OCI-LY7 (cell line): ENCODE results near the gene REEP3. TPM values are rescaled to one million over a fixed set of nuclear protein-coding genes. Genes with fewer than 3 reads are reported as not detected.

Experiments used
- BruUV-seq: library from RNA; stranded (reverse); fragments of 400-500 nt; replicated peaks from 2 replicates; lab custom pipeline; 2021; lab: Mats Ljungman, UMichigan
- CTCF ChIA-PET: fragments of 300-600 bp; sonication (Branson Sonifier 250); formaldehyde crosslinking; loops from one replicate; lab custom pipeline; 2022; ENCODE audit warnings: antibody characterized with exemption; ENCODE audit not compliant: unreplicated experiment; lab: Charles Lee
- POLR2A ChIA-PET: fragments of 300-600 bp; sonication (Branson Sonifier 250); formaldehyde crosslinking; loops from one replicate; lab custom pipeline; 2022; ENCODE audit warnings: antibody characterized with exemption; lab: Charles Lee
- DNase-seq: peaks from one replicate; pipeline ENCODE4 v3.0.0-alpha.2; 2015; ENCODE audit warnings: low spot score
- H2AFZ ChIP-seq: fragments of 200-600 bp; sonication (generic), shearing (Covaris generic); 2 replicates; pipeline ENCODE4 v1.6.1; 2014; ENCODE audit warnings: mild to moderate bottlenecking, antibody characterized with exemption, low read length, moderate library complexity
- H3K27ac ChIP-seq: fragments of 200-600 bp; sonication (generic); 2 replicates; pipeline ENCODE4 v1.5.1; 2014; ENCODE audit warnings: mixed run types, low read depth, mild to moderate bottlenecking, moderate library complexity, low read length, inconsistent platforms; ENCODE audit not compliant: poor library complexity, severe bottlenecking
- H3K36me3 ChIP-seq: fragments of 200-600 bp; sonication (generic); 2 replicates; pipeline ENCODE4 v1.6.1; 2014; ENCODE audit warnings: mild to moderate bottlenecking, antibody characterized with exemption, low read length, moderate library complexity, mixed read lengths; ENCODE audit not compliant: insufficient read depth
- H3K4me1 ChIP-seq: fragments of 200-600 bp; sonication (generic); 2 replicates; pipeline ENCODE4 v1.5.1; 2014; ENCODE audit warnings: mild to moderate bottlenecking, low read length; ENCODE audit not compliant: insufficient read depth, poor library complexity, severe bottlenecking
- H3K4me2 ChIP-seq: fragments of 200-600 bp; sonication (generic); 2 replicates; pipeline ENCODE4 v1.6.1; 2014; ENCODE audit warnings: mild to moderate bottlenecking, low read length
- H3K4me3 ChIP-seq: fragments of 200-600 bp; sonication (generic); 2 replicates; pipeline ENCODE4 v1.5.1; 2014; ENCODE audit warnings: mild to moderate bottlenecking, low read depth, low read length; ENCODE audit not compliant: poor library complexity, severe bottlenecking
- H3K79me2 ChIP-seq: fragments of 200-600 bp; sonication (generic); 2 replicates; pipeline ENCODE4 v1.6.1; 2016; ENCODE audit warnings: low read depth, mild to moderate bottlenecking, low read length, moderate library complexity, mixed read lengths; ENCODE audit not compliant: insufficient read depth
- H3K9me2 ChIP-seq: fragments of 200-600 bp; sonication (generic); 2 replicates; pipeline ENCODE4 v1.6.1; 2016; ENCODE audit warnings: mild to moderate bottlenecking, low read length, mixed read lengths; ENCODE audit not compliant: insufficient read depth
- H3K9me3 ChIP-seq: fragments of 200-600 bp; sonication (generic); 2 replicates; pipeline ENCODE4 v1.6.1; 2014; ENCODE audit warnings: mild to moderate bottlenecking, mixed run types, low read length, mixed read lengths
- H4K20me1 ChIP-seq: fragments of 200-600 bp; sonication (generic); 2 replicates; pipeline ENCODE4 v1.6.1; 2014; ENCODE audit warnings: mild to moderate bottlenecking, antibody characterized with exemption, low read length, moderate library complexity, mixed read lengths; ENCODE audit not compliant: insufficient read depth
- EZH2phosphoT487 ChIP-seq: fragments of 200-600 bp; sonication (generic); IDR thresholded peaks from 2 replicates; pipeline ENCODE4 v1.6.1; 2018; ENCODE audit warnings: low read depth, borderline replicate concordance, mild to moderate bottlenecking, mixed run types, antibody characterized with exemption, low read length, moderate library complexity, mixed read lengths
- intact Hi-C: fragments of 100-400 bp; cut with micrococcal nuclease; formaldehyde crosslinking; loops from one replicate; pipeline ENCODE4 v1.10.0; 2022; ENCODE audit not compliant: unreplicated experiment
- total RNA-seq, 2 experiments: library from RNA; depleted of rRNA in 1 of 2; stranded (reverse); fragments of >200 nt in 1 of 2; shearing (Covaris generic) in 1 of 2; gene quantifications; 2 replicates each; pipeline ENCODE4 v1.2.3, GENCODE V29; 2014 to 2022
- TF ChIP-seq, protein P1 (sequence below): fragments of 200-600 bp; sonication (generic); conservative IDR thresholded peaks from 2 replicates; pipeline ENCODE4 v1.5.1; 2014; ENCODE audit warnings: mild to moderate bottlenecking, antibody characterized with exemption, low read length, moderate library complexity, mixed read lengths

Gene REEP3
- total RNA-seq, 2 experiments from 2014 or later = 3.6 to 11.0 TPM

GRCh38 chr10:63573068-63573697, 52.0 kb downstream of the REEP3 start:
- H3K4me2 ChIP-seq = no peak overlapping the region
- no peaks in the 10 kb centered on the region for H3K36me3 ChIP-seq
- no peak for DNase-seq
- no peaks in the 10 kb centered on the region for H3K9me3 ChIP-seq
- no peak overlapping the region for H3K4me3 ChIP-seq
- no peak overlapping the region for H3K27ac ChIP-seq
- POLR2A ChIA-PET = interaction anchor here (0.6 to 1.7 kb wide), 8 partner anchors 12 to 313 kb away, joined by 3 to 4 read pairs (median 3); no protein-coding TSS in a partner anchor
- intact Hi-C loops = no loop called here
- CTCF ChIA-PET = no interaction called here
- TF ChIP-seq EZH2phosphoT487 = no peak
- TF ChIP-seq, protein P1, sequence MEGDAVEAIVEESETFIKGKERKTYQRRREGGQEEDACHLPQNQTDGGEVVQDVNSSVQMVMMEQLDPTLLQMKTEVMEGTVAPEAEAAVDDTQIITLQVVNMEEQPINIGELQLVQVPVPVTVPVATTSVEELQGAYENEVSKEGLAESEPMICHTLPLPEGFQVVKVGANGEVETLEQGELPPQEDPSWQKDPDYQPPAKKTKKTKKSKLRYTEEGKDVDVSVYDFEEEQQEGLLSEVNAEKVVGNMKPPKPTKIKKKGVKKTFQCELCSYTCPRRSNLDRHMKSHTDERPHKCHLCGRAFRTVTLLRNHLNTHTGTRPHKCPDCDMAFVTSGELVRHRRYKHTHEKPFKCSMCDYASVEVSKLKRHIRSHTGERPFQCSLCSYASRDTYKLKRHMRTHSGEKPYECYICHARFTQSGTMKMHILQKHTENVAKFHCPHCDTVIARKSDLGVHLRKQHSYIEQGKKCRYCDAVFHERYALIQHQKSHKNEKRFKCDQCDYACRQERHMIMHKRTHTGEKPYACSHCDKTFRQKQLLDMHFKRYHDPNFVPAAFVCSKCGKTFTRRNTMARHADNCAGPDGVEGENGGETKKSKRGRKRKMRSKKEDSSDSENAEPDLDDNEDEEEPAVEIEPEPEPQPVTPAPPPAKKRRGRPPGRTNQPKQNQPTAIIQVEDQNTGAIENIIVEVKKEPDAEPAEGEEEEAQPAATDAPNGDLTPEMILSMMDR = no peak
- no peaks in the 10 kb centered on the region for H3K9me2 ChIP-seq
- no TSS peak for BruUV-seq
- H3K79me2 ChIP-seq = no peaks in the 10 kb centered on the region
- H3K4me1 ChIP-seq = no peaks in the 10 kb centered on the region
- H4K20me1 ChIP-seq = no peaks in the 10 kb centered on the region
- no peak overlapping the region for H2AFZ ChIP-seq

DNA sequence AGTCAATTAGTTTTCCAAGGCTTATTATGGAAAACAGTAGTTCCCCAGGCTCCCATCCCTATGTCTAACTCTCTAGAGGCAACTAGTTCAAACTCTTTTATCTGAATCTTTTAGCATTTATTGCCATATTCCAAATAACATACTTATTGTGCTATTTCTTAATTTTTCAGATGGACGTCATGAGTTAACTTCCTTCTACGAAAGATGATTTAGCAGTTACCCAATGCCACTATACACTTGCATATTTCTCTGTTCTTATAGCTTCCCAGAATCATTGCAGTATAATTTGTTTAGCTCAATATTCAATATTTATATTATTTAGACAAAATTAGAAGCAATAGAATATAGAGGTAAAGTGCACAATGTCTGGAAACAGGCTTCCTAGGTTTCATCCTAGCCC, 52.8 kb downstream of the REEP3 start:
- H4K20me1 ChIP-seq = no peaks in the 10 kb centered on the region
- intact Hi-C loops = no loop called here
- no peak overlapping the region for H3K27ac ChIP-seq
- no peak for TF ChIP-seq EZH2phosphoT487
- H3K4me3 ChIP-seq = no peak overlapping the region
- no peak overlapping the region for H3K4me2 ChIP-seq
- H2AFZ ChIP-seq = no peak overlapping the region
- BruUV-seq = no TSS peak
- ChIA-PET POLR2A (interaction anchor here (1.1 to 1.7 kb wide), 4 partner anchors 11 to 25 kb away, joined by 3 to 4 read pairs (median 4); no protein-coding TSS in a partner anchor), CTCF (no interaction called here)
- no peak for DNase-seq
- H3K4me1 ChIP-seq = no peaks in the 10 kb centered on the region
- no peaks in the 10 kb centered on the region for H3K9me3 ChIP-seq
- no peaks in the 10 kb centered on the region for H3K79me2 ChIP-seq
- H3K9me2 ChIP-seq = no peaks in the 10 kb centered on the region
- no peaks in the 10 kb centered on the region for H3K36me3 ChIP-seq

DNA sequence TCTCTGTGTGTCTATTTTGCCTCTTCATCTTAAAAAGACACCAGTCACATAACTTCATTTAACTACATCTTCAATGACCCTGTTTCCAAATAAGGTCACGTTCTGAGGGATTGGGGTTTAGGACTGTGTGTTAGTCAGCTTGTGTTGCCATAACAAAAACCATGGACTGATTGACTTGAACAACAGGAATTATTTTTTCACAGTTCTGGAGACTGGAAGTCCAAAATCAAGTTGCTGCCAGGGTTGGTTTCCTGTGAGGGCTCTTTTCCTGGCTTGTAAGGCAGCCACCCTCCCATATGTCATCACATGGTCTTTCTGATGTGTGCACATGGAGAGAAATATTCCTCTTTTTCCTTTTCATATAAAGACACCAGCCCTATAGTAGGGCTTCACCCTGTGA, 55.3 kb downstream of the REEP3 start:
- Histone ChIP-seq H3K9me2 (no peaks in the 10 kb centered on the region), H2AFZ (no peak overlapping the region), H3K4me2 (no peak overlapping the region), H3K36me3 (no peaks in the 10 kb centered on the region), H3K9me3 (no peaks in the 10 kb centered on the region), H4K20me1 (no peaks in the 10 kb centered on the region), H3K27ac (no peak overlapping the region), H3K4me3 (no peak overlapping the region), H3K79me2 (no peaks in the 10 kb centered on the region), H3K4me1 (no peaks in the 10 kb centered on the region)
- intact Hi-C loops = no loop called here
- no TSS peak for BruUV-seq
- ChIA-PET CTCF (no interaction called here), POLR2A (no interaction called here)
- DNase-seq = no peak
- TF ChIP-seq, protein P1 = no peak
- no peak for TF ChIP-seq EZH2phosphoT487
